Fibroblast of skin of right biceps (primary cell): ENCODE results near the gene EPHB4.
"Not testable (repeated sequence)": the region's sequence is repeated elsewhere in the genome, so short reads cannot be mapped to it uniquely, and the experiment has no call there.

Experiments used
- DNase-seq: peaks from one replicate; pipeline ENCODE4 v3.0.0-alpha.2; 2013

EPHB4 gene

GRCh38 chr7:100819586-100819985, 7.7 kb downstream of the EPHB4 start:
- no peak for DNase-seq

- DNase-seq, result no peak
These were observed 8.5 kb downstream of the EPHB4 start for GRCh38 chr7:100818825-100819224.

- DNase-seq, result no peak
These were observed 9.0 kb downstream of the EPHB4 start for GRCh38 chr7:100818366-100818765.

- DNase-seq, result no peak
These were observed 10.2 kb downstream of the EPHB4 start for GRCh38 chr7:100817097-100817496.

- not testable (repeated sequence) for DNase-seq
These were observed 10.8 kb downstream of the EPHB4 start for GRCh38 chr7:100816515-100816914.

GRCh38 chr7:100812729-100813128, 14.6 kb downstream of the EPHB4 start:
- DNase-seq, result no peak

- DNase-seq, result no peak
These were observed 15.8 kb downstream of the EPHB4 start for GRCh38 chr7:100811480-100811879.

- no peak for DNase-seq
These were observed 18.9 kb downstream of the EPHB4 start for GRCh38 chr7:100808354-100808875.

GRCh38 chr7:100806883-100807282, 20.4 kb downstream of the EPHB4 start:
- DNase-seq, result not testable (repeated sequence)

- no peak for DNase-seq
These were observed 21.0 kb downstream of the EPHB4 start for GRCh38 chr7:100806276-100806675.

- no peak for DNase-seq
These were observed 22.5 kb downstream of the EPHB4 start for GRCh38 chr7:100804681-100805431.

- DNase-seq, result peak; percentile 79
These were observed 23.7 kb downstream of the EPHB4 start for GRCh38 chr7:100803398-100804161.

- DNase-seq, result no peak
These were observed 24.4 kb downstream of the EPHB4 start for GRCh38 chr7:100802951-100803350.

- DNase-seq, result peak; percentile 71
These were observed 25.3 kb downstream of the EPHB4 start for GRCh38 chr7:100801833-100802568.

- DNase-seq, result peak; percentile 69
These were observed 28.1 kb downstream of the EPHB4 start for GRCh38 chr7:100799037-100799896.

GRCh38 chr7:100794741-100795140, 32.6 kb downstream of the EPHB4 start:
- DNase-seq, result no peak

GRCh38 chr7:100793806-100794660, 33.3 kb downstream of the EPHB4 start:
- DNase-seq, result no peak

GRCh38 chr7:100791881-100792666, 35.2 kb downstream of the EPHB4 start:
- DNase-seq, result no peak

GRCh38 chr7:100789055-100789454, 38.3 kb downstream of the EPHB4 start:
- no peak for DNase-seq

- no peak for DNase-seq
These were observed 41.0 kb downstream of the EPHB4 start for GRCh38 chr7:100786323-100786722.
